H4 (cell line): Measurements from ENCODE around the gene FRAS1. TPM values are rescaled to one million over a fixed set of nuclear protein-coding genes. Genes with fewer than 3 reads are reported as not detected.
"Not testable (repeated sequence)": the region's sequence is repeated elsewhere in the genome, so short reads cannot be mapped to it uniquely, and the experiment has no call there.

Experiments
- DNase-seq: peaks from one replicate; pipeline ENCODE4 v3.0.0-alpha.2; 2015; ENCODE audit warnings: low spot score
- total RNA-seq: library from RNA; depleted of rRNA; stranded (reverse); fragments of >200 nt; shearing (Covaris generic); gene quantifications from 2 replicates; pipeline ENCODE4 v1.2.3, GENCODE V29; 2014

The FRAS1 gene
- total RNA-seq, 1 experiment from 2014 or later: 0.43 TPM

DNA sequence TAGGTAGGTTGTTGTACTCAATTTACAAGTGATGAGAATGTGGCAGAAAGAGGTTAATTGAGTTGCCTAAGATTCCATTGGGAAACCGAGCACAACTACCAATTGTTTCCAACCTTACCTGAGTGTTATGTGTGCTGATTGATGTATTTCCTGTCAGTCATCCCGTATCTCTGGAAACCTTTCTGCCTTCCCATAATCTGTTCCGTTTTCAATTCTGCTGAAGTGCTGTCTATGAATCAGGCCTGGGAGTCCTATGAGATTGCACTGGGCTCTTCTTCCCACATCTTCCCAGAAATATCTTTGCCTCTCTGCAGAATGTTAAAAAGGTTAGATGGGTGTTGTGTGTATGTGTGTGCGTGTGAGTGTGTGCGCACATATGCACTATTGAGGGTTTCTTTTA, 264.9 kb downstream of the FRAS1 start:
- no peak for DNase-seq

DNA sequence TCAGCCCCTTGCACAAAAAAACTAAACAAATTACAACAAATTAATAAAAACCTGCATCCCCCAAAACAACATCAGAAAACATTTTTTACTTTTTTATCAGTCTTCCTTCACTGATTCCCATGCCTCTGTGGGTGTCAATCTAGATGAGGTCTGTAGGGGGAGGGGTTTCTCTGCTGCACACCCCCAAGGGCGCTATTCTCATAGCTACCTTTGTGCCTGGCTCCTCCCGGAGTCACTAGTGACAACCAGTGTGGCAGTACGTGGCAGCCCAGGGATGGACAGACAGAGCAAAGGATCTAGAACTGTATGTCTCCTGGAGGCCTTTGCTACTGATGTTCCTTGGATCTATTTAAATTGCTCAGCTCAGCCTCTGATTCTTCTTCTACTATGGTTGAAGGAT, 266.3 kb downstream of the FRAS1 start:
- no peak for DNase-seq

DNA sequence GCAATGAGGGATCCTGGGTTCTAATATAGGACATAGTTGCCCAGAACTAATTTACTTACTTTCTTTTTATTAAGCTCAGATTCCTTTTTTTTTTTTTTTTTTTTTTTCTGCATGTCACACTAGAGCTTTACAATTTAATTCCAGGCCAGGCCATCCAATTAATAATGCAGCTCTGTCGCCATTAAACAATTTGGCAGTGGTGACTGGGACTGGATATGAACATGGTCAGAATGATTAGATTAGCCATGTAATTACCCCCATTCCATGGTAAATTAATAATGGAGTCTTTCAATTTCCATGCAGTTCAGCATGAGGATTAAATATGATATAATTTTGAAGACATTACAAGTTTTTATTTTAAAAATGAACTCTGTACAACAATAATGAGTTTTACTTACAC, 267.5 kb downstream of the FRAS1 start:
- no peak for DNase-seq

DNA sequence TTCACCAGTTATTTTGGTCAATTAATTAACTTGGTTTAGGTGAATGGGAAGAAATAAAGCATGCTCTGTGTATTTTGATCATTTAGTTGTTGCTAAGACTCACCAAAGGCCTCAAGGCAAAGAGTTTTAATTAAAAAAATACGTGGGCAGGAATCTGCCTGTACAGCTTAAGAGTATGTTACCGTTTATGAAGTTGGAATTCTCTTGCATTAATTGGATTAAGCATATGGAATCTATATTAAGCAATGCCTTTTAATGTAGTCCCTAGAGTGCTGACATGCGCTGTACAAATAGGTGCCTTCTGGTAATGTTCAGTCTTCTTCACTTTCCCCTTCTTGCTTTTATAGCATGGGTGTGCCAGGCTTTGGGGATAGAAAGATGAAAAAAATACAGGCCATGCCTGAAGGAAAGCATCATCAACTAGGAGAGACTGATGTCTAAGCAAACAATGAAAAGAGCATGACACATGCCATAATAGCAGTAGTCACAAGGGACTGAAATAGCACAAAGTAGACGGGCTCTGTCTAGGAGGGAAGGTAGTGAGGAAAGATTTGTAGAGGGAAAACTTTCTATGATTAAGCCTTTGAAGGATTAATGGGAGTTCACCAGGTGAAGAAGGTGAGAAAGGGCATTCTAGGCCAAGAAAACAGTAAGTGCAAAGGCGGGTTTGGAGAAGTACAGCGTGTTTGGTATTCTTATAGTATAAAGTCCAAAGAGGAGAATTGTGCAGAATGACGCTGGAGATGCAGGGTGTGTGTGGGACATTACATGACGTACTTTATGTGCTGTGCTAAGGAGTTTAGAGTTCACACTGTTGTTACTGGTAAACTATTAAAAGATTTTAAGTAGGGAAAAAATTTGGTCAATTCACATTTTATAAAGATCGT, 268.4 kb downstream of the FRAS1 start:
- DNase-seq: no peak

DNA sequence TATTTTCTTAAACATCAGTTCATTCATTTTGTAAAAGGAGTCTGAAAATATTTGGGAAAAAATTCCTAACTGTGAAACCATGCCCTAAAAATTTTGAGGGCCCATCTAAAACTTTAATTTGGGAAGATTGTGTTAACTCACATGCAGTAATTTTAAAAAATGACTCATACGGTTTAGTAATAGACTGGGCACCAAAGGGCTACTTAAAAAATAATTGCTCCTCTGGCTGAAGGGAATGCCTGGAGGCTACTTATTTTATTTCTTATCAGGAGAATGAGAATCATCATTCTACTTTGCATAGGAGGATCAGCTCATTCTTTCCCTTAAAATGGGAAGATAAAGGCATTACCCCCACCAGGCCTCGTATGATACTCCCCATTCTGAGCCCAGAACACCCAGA, 271.5 kb downstream of the FRAS1 start:
- not testable (repeated sequence) for DNase-seq

DNA sequence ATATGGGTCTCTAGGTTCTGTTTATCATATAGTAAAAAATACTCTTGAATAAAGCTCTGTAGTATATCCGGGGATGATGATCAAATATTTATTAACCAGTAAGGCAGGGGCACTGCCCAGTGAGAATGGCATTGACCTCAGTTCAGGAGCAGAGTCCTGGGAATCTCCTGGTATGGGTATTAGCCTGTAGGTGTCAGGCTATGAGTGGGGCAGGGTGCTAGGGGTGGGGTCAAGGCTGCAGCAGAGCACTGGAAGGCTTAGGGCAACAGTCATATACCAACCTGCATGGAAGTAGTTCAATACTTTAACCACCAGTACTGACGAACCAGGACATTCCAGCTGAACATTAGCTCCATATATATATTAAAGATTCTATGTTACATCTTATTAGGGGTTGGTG, 274.1 kb downstream of the FRAS1 start:
- no peak for DNase-seq

DNA sequence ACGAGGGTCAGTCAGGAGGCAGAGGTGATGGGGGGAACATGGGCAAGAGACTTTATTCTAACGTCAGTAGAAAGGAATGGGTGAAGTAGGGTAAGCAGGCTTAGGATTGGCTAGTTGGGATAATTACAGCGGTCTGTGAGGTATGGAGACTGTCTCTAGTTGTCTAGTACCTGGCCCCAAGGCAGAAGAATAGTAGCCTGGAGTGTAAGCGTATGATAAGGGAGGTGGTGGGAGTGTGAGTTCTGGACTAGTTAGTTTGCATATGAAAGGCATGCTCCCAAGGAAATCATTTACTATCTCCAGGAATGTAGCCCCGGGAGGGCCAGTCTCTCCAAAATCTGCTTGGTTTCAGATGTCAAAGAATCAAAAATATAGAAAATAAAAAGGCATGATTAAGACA, 274.8 kb downstream of the FRAS1 start:
- DNase-seq: no peak

DNA sequence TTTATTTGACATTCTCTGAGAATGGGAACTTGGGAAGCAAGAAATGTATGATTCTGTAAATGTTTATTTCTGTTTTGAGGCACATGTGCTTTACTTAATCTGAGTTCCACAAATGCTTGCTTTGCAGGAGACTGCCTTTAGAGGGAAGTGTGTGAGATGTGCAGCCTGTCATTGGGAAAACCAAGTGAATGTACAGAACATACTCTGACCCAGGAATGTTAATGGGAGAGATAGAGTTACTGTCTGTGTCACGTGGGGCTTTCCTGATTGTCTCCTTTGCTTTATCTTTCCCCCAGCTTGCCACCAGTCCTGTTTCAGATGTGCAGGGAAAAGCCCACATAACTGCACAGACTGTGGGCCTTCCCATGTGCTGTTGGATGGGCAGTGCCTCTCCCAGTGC, 275.9 kb downstream of the FRAS1 start:
- no peak for DNase-seq

DNA sequence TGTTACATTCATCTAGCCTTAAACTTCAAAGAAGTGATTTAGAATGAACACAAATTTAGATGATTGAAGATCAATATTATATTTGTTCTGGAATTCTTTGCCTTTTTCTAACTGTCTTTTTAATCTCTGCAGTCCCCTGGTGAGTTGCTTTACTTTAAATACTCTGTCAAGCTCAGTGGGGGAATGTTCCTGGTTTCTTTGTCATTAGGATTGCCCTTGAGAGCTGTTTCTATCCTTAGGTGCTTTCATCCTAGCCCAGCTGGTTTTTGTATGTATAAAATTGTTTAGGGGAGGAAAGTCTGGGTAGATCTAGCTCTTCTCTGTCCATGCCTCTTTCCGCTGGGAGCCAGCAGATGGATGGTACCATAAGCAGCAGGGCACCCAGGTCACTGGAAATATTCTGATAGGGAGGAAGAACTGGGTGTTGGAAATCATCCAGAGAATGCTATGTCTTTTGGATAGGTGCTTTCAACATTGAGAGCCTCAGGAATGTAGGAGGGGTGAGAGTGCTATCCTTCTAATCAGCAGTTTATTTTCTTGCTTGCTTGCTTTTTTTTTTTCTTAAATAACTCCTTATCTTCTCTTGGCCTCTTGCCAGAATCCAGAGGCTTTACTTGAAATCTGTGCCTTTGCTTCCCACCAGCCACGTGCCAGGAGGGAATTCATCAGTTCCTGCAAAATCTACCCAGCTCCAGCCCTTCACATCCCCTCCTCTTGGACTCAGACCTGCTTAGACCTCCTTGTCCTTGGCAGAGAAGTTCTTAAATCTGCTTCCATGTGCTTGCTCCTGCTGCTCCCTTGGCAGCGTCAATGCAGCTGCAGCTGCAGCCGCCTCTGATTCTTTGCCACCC, 279.2 kb downstream of the FRAS1 start:
- no peak for DNase-seq

DNA sequence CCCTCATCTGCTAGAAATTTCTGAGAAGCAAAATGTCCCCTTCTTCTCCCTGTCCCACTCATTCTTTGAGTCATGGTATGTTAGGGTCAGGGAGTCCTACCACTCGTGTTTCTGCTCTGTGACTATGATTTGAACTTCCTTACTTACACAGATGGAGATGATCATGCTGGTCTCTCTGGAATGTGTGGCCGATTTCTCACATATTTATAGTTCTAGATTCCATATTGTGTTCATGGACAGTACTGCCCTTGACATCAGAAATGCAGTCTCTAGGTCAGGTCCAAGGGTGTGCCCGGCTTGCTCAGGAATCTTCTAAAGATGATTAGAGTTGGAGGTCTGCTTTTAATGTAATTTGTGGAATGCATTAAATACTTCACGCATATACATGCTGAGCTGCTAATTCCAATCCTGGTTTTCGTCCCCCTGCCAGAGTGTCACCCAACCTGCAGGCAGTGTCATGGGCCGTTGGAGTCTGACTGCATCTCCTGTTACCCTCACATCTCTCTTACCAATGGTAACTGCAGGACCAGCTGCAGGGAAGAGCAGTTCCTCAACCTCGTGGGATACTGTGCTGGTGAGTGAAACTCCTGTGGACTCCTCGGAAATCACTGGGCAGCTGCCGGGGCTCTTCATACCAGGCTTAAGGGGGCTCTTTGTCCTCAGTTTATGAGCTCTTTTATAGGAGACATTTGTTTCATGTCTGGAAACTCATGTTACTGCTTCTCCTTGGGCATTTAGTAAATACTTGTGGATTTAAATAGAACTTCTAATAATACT, 280.3 kb downstream of the FRAS1 start:
- no peak for DNase-seq

DNA sequence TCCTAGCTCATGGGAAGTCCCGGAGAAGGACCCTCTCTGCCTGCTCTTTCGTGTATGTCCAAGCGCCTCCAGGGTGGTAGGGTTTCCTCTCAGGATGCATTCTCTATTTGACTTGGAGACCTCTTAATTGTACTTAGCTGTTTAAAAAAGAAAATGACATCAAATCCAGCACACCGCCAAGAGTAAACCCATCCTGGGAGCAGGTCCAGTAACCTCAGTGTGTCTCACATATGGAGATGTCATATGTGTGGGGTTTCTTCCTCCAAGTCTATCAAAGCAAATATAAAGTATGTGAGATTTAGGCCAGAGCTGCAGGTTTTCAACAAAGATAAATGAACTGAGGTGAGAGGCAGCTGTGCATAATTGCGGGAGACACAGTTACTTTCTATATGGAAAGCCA, 285.0 kb downstream of the FRAS1 start:
- DNase-seq: no peak

DNA sequence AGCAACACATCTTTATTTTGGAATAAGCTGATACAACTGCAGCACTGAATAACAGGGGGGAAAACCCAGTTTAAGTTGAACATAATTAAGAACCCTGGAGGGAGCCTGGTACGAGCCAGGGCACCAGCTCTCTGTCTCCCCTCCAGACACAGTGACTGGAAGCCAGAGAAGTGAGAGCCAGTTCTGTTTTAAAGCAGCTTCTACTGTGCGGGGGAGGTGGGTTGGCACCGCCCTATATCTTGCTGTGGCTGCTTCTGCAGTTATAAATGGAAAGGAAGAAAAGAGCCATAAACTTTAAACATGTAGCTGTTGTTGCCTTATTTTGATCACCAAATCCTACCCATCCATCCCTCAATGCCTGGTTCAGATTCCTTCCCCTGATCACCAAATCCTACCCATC, 286.6 kb downstream of the FRAS1 start:
- no peak for DNase-seq

DNA sequence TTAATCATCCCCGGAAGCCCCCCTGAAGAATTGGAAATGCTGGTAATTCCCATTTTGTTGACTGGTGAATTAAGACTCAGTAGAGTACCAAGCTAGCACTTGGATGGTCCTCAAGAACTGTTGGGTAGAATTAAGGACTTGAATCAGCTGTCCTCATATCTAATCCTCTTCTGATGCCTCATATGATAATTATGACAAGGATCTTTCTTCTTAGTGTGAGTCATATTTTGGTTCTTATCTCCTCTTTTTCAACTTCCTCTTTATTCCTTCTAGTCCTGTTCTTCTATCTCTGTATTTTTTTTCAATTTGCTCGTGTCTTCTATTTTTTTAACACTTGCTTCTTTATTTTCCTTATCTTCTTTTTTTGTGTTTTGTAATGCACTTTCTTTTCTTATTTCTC, 288.1 kb downstream of the FRAS1 start:
- DNase-seq: no peak

DNA sequence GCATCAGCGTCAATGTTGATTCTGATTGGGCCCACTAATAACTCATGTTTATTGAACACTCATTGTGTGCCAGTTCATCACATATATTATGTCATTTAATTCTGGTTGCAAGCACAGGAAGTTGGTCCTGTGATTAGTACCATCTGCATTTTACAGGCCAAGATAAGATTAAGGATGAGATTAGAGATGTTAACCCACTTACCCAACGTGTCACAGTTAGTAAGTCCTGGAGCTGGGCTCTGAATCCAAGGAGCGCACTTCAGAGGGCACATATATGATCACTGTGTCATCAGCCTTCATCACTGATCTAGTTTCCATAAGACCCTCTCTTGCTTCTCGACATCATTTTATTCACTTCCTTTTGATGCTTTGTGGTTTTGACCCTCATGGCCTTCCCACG, 289.1 kb downstream of the FRAS1 start:
- no peak for DNase-seq

DNA sequence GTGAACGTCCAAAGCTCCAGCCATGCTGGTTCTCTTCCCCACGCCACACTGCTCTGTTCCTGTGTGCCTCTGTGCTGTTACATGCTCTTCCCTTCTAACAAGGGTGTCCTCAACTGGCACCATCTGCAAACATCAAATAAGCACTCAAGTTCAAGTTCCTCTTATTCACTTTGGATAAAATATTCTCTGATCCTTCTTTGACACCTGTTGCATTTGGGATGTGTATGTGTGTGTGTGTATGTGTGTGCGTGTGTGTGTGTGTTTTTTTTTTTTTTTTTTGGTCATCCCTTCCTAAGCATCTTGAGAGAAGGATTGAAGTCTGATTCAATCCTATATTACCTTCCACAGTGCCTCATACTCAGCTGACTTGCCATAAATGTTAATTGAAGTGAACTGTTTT, 290.4 kb downstream of the FRAS1 start:
- DNase-seq: no peak

DNA sequence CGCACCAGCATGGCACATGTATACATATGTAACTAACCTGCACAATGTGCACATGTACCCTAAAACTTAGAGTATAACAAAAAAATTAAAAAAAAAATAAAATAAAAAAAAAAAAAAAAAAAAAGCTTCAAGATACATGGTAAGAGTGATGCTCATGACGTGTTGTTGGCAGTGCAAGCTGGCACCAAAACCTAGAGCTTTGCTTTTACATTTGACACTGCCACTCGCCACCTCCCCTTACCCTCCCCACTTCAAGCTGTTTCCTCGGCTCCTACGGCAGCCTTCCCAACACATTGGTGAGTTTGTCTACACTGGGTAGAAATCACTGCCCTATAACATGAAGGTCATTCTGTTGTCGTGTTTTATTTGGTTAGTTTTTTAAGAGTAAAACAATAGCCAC, 296.8 kb downstream of the FRAS1 start:
- DNase-seq: no peak

DNA sequence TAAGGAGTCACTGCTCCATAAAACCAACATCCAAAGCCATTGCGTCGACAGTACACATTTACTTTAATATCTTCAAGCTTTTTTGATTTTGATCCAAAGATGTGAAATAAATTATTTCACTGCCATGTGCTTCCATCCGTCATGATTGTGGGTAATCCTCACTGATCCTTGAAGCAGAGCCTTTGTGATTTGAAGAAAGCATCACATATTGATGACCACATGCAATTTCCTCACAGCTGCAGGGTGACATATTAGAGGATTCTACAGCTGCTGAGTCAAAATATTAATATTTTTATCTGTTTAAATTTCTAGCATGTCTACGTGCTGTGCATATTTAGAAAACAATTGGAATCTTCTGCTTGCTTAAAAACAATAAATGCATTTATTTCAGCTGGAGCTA, 297.7 kb downstream of the FRAS1 start:
- DNase-seq: no peak

DNA sequence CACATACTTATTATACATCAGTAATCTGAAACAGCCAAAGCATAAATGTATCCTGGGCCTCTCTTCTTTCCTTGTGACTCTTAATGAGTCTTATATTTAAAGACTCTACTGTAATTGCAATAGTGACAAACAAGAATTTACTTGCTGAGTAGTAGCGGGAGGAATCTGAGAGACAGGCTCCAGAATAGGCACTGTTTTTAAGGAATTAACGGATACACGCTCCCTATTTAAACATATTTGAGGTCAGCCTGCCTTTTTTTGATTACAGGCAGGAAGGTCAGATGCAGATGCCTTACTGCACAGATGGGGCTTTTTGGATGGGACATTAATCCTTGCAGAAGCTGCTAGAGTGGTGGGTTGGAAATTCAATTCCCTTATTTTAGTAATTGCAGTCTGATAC, 298.2 kb downstream of the FRAS1 start:
- DNase-seq: no peak

DNA sequence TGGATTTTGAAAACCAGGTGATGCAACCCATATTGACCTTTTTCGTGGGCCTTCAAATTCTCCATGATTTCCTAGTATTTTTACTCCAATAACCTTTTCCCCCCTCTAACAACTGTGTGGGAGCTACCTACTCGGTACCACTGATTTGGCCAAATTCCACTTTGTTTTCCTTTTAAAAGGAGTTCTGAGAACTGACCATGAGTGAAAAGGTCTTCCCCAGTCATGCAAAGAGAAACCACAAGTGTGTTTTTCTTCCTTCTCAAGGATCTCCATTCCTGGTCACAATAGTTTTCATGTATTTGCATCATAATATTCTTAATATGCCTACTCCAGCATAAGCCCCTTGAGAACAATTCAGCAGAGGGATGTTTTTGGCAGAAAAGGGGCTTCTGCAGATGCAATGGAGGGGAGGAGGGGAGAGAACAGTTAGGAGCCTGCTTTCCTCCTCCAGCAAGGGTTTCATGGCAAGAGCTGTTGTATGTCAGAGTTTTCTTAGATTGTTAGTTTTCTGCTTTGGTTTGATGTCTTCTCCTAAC, 299.2 kb downstream of the FRAS1 start:
- no peak for DNase-seq

DNA sequence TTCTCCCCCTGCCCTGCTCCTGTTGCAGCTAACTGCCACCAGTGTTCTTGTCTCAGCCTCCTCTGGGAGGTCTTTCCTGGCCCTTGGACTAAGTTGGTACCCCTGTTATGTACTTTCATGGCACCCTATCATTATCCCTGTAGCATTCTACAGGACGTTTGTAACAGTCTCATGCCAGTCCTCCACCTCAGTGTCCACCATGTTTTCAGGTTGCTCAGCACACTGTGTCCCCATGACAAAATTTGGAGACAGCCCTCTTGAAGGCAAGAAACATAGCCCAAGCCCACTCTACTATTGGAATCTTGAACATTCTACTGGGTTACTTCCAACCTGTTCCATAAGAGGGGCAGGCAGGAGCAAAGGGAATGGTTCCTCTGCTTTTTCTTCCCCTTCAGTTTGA, 300.0 kb downstream of the FRAS1 start:
- DNase-seq: no peak

DNA sequence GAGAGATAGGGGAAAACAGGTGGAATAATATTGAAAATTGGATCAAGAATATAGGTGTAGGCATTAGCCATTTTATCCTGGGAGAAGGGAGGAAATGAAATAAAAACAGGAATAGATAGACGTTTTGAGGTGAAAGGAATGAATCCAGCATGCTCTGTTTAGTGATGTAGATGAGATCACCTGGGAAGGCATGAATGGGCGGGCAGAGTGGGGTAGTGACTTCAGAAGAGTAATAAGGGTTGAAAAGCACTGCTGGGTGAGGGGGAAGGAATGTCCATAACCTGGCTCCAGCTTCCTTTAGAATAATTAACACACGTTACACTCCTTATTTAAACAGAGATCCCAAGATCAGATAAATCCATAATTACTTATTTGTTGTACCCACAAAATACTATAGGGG, 303.3 kb downstream of the FRAS1 start:
- no peak for DNase-seq

DNA sequence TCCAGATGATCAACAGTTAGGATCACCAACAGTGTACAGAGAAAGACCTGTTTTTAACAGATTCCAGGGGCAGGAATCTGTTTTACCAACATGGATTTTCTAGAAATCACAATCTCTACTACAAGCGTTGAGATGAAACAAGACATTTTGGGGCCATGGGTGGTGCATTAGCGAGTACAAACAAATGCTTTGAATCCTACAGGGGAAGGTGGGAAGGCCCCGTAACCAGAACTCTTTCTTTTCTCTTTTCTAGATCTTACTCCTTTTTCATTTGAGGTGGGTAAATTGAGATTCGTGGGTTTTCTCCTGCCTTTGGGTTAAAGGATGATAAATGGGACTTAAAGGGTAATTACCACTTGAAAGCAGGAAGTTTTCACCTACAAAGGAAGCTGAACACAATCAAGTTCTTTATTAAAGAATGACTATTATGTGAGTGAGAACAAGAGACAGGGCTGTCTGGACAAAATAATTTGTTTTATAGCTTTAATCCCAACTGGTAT, 304.5 kb downstream of the FRAS1 start:
- no peak for DNase-seq
